HL-60 (cell line): ENCODE measurements around the gene STEAP1B.

Source experiments
- DNase-seq, 2 experiments: peaks; one replicate each; pipeline ENCODE4 v3.0.0-alpha.2; 2010 to 2020; ENCODE audit warnings: low read depth in 1 of 2, low spot score in 1 of 2
- H3K27ac ChIP-seq: fragments of 250-450 bp; sonication (Bioruptor Pico); replicated peaks from 2 replicates; pipeline ENCODE4 v1.5.1; 2020; ENCODE audit warnings: mild to moderate bottlenecking, moderate library complexity
- H3K27me3 ChIP-seq: fragments of 250-450 bp; sonication (Bioruptor Pico); 2 replicates; pipeline ENCODE4 v1.5.1; 2021; ENCODE audit warnings: mild to moderate bottlenecking, moderate library complexity; ENCODE audit not compliant: insufficient read depth, poor library complexity, severe bottlenecking
- H3K4me3 ChIP-seq: replicated peaks from 2 replicates; pipeline ENCODE4 v1.5.1; 2011; ENCODE audit warnings: mild to moderate bottlenecking, control low read depth, low read length; ENCODE audit not compliant: insufficient read depth
- CTCF ChIP-seq: IDR thresholded peaks from one replicate; pipeline ENCODE4 v1.5.1; 2011; ENCODE audit warnings: low read length, control low read depth, inconsistent platforms; ENCODE audit not compliant: insufficient read depth
- GABPA ChIP-seq: IDR thresholded peaks from 2 replicates; pipeline ENCODE4 v1.6.1; 2012; ENCODE audit warnings: low read depth
- POLR2AphosphoS5 ChIP-seq: IDR thresholded peaks from 2 replicates; pipeline ENCODE4 v1.6.1; 2012; ENCODE audit warnings: low read depth
- SPI1 ChIP-seq: IDR thresholded peaks from 2 replicates; pipeline ENCODE4 v1.6.1; 2012; ENCODE audit warnings: low read depth, mild to moderate bottlenecking, borderline replicate concordance
- TF ChIP-seq, protein P1 (sequence below): IDR thresholded peaks from 2 replicates; pipeline ENCODE4 v1.6.1; 2012; ENCODE audit warnings: low read depth; ENCODE audit not compliant: insufficient replicate concordance

STEAP1B gene

GRCh38 chr7:22474645-22475044 is 25.3 kb downstream of the STEAP1B start:
- no peak overlapping the region for H3K4me3 ChIP-seq
- DNase-seq: no peak
- TF ChIP-seq GABPA (no peak), SPI1 (no peak), POLR2AphosphoS5 (no peak), CTCF (no peak)
- TF ChIP-seq, protein P1, sequence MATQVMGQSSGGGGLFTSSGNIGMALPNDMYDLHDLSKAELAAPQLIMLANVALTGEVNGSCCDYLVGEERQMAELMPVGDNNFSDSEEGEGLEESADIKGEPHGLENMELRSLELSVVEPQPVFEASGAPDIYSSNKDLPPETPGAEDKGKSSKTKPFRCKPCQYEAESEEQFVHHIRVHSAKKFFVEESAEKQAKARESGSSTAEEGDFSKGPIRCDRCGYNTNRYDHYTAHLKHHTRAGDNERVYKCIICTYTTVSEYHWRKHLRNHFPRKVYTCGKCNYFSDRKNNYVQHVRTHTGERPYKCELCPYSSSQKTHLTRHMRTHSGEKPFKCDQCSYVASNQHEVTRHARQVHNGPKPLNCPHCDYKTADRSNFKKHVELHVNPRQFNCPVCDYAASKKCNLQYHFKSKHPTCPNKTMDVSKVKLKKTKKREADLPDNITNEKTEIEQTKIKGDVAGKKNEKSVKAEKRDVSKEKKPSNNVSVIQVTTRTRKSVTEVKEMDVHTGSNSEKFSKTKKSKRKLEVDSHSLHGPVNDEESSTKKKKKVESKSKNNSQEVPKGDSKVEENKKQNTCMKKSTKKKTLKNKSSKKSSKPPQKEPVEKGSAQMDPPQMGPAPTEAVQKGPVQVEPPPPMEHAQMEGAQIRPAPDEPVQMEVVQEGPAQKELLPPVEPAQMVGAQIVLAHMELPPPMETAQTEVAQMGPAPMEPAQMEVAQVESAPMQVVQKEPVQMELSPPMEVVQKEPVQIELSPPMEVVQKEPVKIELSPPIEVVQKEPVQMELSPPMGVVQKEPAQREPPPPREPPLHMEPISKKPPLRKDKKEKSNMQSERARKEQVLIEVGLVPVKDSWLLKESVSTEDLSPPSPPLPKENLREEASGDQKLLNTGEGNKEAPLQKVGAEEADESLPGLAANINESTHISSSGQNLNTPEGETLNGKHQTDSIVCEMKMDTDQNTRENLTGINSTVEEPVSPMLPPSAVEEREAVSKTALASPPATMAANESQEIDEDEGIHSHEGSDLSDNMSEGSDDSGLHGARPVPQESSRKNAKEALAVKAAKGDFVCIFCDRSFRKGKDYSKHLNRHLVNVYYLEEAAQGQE: no peak

GRCh38 chr7:22470981-22471380 is 29.0 kb downstream of the STEAP1B start:
- Histone ChIP-seq H3K27me3 (no peaks in the 10 kb centered on the region), H3K27ac (no peak overlapping the region), H3K4me3 (no peak overlapping the region)
- TF ChIP-seq GABPA (no peak), SPI1 (no peak), CTCF (no peak), POLR2AphosphoS5 (no peak)
- TF ChIP-seq, protein P1: no peak
- DNase-seq: no peak

More at GRCh38 chr7:22474645-22475044, 25.3 kb downstream of the STEAP1B start:
- H3K27ac ChIP-seq: no peak overlapping the region
- no peaks in the 10 kb centered on the region for H3K27me3 ChIP-seq

DNA sequence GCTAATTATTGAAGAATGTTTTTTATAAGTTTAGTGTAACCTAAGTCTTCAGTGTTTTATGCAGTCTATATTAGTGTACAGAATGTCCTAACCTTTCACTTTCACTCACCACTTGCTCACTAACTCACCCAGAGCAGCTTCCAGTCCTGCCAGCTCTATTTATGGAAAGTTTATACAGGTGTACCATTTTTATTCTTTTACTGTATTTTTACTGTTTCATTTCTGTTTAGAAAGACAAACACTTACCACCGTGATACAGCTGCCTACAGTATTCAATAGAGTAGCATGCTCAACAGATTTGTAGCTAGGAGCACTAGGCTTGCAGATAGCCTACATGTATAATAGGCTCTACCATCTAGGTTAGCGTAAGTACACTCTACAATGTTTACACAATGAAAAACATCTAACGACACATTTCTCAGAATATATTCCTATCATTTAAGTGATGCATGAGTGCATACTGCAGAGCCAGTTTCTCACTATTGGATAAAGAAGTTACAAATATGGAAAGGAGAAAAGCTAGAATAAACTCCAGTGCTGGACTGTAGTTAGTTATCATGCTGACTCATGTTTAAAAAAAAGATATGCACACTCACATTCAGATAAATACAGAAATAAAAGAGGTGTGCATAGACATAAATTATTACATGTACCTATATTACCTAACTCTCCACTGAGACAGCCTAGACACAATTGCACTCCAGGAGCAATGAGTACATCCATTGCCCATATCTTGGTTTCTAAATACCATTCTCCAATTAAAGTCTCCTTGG is 30.4 kb downstream of the STEAP1B start:
- H3K4me3 ChIP-seq: no peak overlapping the region
- H3K27me3 ChIP-seq: no peaks in the 10 kb centered on the region
- TF ChIP-seq GABPA (no peak), CTCF (no peak)
- H3K27ac ChIP-seq: no peak overlapping the region
- DNase-seq: no peak

DNA sequence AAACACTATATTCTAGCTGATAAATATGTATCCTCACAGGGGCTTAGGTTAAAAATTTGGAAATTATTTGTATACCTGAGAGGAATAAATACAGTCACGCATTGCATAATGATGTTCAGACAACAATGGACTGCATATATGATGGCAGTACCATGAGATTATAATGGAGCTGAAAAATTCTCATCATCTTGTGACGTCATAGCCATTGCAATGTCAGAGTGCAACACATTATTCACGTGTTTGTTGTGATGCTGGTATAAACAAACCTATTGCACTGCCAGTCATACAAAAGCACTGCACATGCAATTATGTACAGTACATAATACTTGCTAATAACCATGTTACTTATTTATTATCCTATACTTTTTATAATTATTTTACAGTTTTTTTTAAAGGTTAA is 31.4 kb downstream of the STEAP1B start:
- no peak overlapping the region for H3K27ac ChIP-seq
- no peak for DNase-seq
- TF ChIP-seq GABPA (no peak), SPI1 (no peak), CTCF (no peak), POLR2AphosphoS5 (no peak)
- TF ChIP-seq, protein P1: no peak
- no peak overlapping the region for H3K4me3 ChIP-seq
- H3K27me3 ChIP-seq: no peaks in the 10 kb centered on the region
